ENCODE results near the gene MRPL53. TPM values are rescaled to one million over a fixed set of nuclear protein-coding genes. Genes with fewer than 3 reads are reported as not detected.
A peak's percentile ranks its signal among the peaks of the same experiment; 100 is the strongest.

The MRPL53 gene
- total and polyA plus RNA-seq, 2 of the 13 experiments (the other 11 are each of a cell fraction or from before 2014, with no cell fraction given): 34.3 to 51.9 TPM

- TF ChIP-seq ZSCAN22 (CRISPR knock-in tag; IDR thresholded peaks at IDR 0.05) (peak; percentile 58; the same call in 1 of the 2 replicates), SALL1 (CRISPR knock-in tag; IDR thresholded peaks at IDR 0.05) (peak; percentile 16; the same call in 1 of the 2 replicates), POLR2AphosphoS2 (IDR thresholded peaks at IDR 0.05; ENCODE audit: low read depth, low read length) (no peak), SETDB1 (CRISPR knock-in tag; IDR thresholded peaks at IDR 0.05; ENCODE audit: borderline replicate concordance) (no peak), USF2 (IDR thresholded peaks at IDR 0.05; ENCODE audit: low read depth, low read length) (peak; percentile 2; the same call in 1 of the 2 replicates), USF2 (CRISPR knock-in tag; IDR thresholded peaks at IDR 0.05; ENCODE audit: borderline replicate concordance) (no peak; the same call in 1 of the 2 replicates), SOX6 (IDR thresholded peaks at IDR 0.05) (no peak), SOX6 (CRISPR knock-in tag; IDR thresholded peaks at IDR 0.05) (no peak; the same call in 1 of the 2 replicates), NFE2L2 (IDR thresholded peaks at IDR 0.05; ENCODE audit: low read length) (no peak), ZNF326 (CRISPR knock-in tag; IDR thresholded peaks at IDR 0.05; ENCODE audit: borderline replicate concordance) (no peak), ZNF281 (CRISPR knock-in tag; IDR thresholded peaks at IDR 0.05; ENCODE audit: borderline replicate concordance) (peak; percentile 24; the same call in 1 of the 2 replicates), CREM (IDR thresholded peaks at IDR 0.05) (peak; percentile 95), CREM (CRISPR knock-in tag; IDR thresholded peaks at IDR 0.05) (no peak), ZNF788 (CRISPR knock-in tag; IDR thresholded peaks at IDR 0.05; ENCODE audit: borderline replicate concordance) (peak; percentile 70; the same call in 1 of the 2 replicates), KDM5B (CRISPR knock-in tag; IDR thresholded peaks at IDR 0.05; ENCODE audit: borderline replicate concordance) (peak; percentile 66; the same call in 1 of the 2 replicates), MNT (IDR thresholded peaks at IDR 0.05) (peak; percentile 64), ZIK1 (CRISPR knock-in tag; IDR thresholded peaks at IDR 0.05; ENCODE audit: borderline replicate concordance, low read depth) (0 out of 2 replicates have a peak, but pooled peaks have one; percentile 12), ZHX1 (CRISPR knock-in tag; IDR thresholded peaks at IDR 0.05; ENCODE audit: low read depth) (peak; percentile 78; the same call in 1 of the 2 replicates), ZNF615 (CRISPR knock-in tag; IDR thresholded peaks at IDR 0.05; ENCODE audit: borderline replicate concordance) (0 out of 2 replicates have a peak, but pooled peaks have one; percentile 30), KDM1A (CRISPR knock-in tag; IDR thresholded peaks at IDR 0.05) (no peak), RFX1 (IDR thresholded peaks at IDR 0.05) (peak; percentile 70)
Observed at GRCh38 chr2:74458132-74458937, 14.1 kb downstream of the MRPL53 start, which contains the start of gene WBP1 (continued).

Measured in HepG2 (cell line).